ENCODE measurements around the gene RPGRIP1L. TPM values are rescaled to one million over a fixed set of nuclear protein-coding genes. Genes with fewer than 3 reads are reported as not detected.

The RPGRIP1L gene
- total and polyA plus RNA-seq, 2 donors from 2014 or later = 4.3 to 10.2 TPM

DNA sequence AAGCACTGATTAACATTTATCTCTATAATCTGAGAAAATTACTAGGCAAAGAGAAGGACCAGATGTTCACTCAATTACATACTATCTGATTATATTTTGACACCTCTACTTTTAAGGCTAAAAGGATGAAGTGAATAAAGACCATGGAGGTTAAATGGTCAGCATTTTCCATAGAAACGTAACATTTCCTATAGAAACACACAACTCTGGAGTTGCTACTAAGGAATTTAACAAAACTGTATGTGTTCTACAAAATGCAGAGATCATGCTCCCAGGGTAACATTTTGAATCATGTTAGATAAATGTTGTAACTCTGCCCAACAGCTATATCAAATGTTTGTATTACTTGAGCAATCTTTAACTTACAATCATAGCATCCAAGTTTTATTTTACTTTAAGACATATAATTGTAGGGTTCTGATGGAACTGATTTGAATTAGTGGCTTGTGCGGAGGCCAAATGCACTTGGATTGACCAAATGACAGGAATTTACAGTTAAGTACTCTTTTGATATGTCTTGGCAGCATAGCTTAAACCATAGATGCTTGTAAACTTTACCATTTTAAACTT lies 97.7 kb downstream of the RPGRIP1L start:
- Histone ChIP-seq H3K9me3 (ENCODE audit: control insufficient read depth in 2 of 3, insufficient read depth in 1 of 3, low read length in 3 of 3) (no peaks in the 10 kb centered on the region), H3K4me1 (ENCODE audit: control insufficient read depth in 2 of 3, insufficient read depth in 2 of 3, low read depth in 1 of 3, low read length in 3 of 3) (no peaks in the 10 kb centered on the region), H3K4me3 (ENCODE audit: low read length in 3 of 3) (no peak overlapping the region), H3K9ac (ENCODE audit: low read length in 3 of 3) (no peak overlapping the region), H3K36me3 (ENCODE audit: control insufficient read depth in 2 of 3, insufficient read depth in 3 of 3, low read length in 3 of 3) (no peaks in the 10 kb centered on the region), H3K27me3 (ENCODE audit: control insufficient read depth, insufficient read depth, low read length) (no peaks in the 10 kb centered on the region), H3K27ac (ENCODE audit: low read depth in 2 of 2, low read length in 2 of 2) (no peak overlapping the region)
- peak in 2 of 5 donors; percentile 9 to 34 for DNase-seq
- TF ChIP-seq, protein P1, sequence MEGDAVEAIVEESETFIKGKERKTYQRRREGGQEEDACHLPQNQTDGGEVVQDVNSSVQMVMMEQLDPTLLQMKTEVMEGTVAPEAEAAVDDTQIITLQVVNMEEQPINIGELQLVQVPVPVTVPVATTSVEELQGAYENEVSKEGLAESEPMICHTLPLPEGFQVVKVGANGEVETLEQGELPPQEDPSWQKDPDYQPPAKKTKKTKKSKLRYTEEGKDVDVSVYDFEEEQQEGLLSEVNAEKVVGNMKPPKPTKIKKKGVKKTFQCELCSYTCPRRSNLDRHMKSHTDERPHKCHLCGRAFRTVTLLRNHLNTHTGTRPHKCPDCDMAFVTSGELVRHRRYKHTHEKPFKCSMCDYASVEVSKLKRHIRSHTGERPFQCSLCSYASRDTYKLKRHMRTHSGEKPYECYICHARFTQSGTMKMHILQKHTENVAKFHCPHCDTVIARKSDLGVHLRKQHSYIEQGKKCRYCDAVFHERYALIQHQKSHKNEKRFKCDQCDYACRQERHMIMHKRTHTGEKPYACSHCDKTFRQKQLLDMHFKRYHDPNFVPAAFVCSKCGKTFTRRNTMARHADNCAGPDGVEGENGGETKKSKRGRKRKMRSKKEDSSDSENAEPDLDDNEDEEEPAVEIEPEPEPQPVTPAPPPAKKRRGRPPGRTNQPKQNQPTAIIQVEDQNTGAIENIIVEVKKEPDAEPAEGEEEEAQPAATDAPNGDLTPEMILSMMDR (IDR thresholded peaks at IDR 0.05; ENCODE audit: borderline replicate concordance, extremely low read depth, insufficient read depth) = no peak
- FAIRE-seq = no peak
- intact Hi-C loops (cut with DNase I) = no loop called here

DNA sequence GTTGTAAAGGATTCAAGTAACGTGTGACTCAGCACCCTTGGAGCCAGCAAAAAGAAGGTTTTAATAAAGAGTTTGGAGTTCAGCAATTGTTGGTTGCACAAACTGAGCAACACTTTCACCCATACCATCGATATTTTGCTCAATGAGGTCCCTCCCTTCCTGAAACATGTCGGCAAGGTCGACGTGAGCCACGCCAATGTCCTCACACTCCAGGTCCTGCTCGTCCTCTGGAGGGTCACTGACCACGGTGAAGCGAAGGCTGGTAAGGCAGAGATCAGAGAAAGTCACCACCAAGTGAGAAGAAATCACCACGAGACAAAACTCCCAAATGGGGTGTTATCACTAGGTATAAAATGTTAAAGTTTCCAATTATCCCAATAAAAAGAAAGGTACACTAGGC lies 98.3 kb downstream of the RPGRIP1L start:
- intact Hi-C loops (cut with DNase I) = no loop called here
- H3K27me3 ChIP-seq (ENCODE audit: control insufficient read depth, insufficient read depth, low read length) = no peaks in the 10 kb centered on the region
- no peaks in the 10 kb centered on the region for H3K4me1 ChIP-seq (ENCODE audit: control insufficient read depth in 2 of 3, insufficient read depth in 2 of 3, low read depth in 1 of 3, low read length in 3 of 3)
- H3K9ac ChIP-seq (ENCODE audit: low read length in 3 of 3) = no peak overlapping the region
- no peak for DNase-seq
- TF ChIP-seq, protein P1 (IDR thresholded peaks at IDR 0.05; ENCODE audit: borderline replicate concordance, extremely low read depth, insufficient read depth) = no peak
- no peaks in the 10 kb centered on the region for H3K9me3 ChIP-seq (ENCODE audit: control insufficient read depth in 2 of 3, insufficient read depth in 1 of 3, low read length in 3 of 3)
- no peak overlapping the region for H3K4me3 ChIP-seq (ENCODE audit: low read length in 3 of 3)
- FAIRE-seq = no peak
- H3K36me3 ChIP-seq (ENCODE audit: control insufficient read depth in 2 of 3, insufficient read depth in 3 of 3, low read length in 3 of 3) = no peaks in the 10 kb centered on the region
- H3K27ac ChIP-seq (ENCODE audit: low read depth in 2 of 2, low read length in 2 of 2) = no peak overlapping the region

DNA sequence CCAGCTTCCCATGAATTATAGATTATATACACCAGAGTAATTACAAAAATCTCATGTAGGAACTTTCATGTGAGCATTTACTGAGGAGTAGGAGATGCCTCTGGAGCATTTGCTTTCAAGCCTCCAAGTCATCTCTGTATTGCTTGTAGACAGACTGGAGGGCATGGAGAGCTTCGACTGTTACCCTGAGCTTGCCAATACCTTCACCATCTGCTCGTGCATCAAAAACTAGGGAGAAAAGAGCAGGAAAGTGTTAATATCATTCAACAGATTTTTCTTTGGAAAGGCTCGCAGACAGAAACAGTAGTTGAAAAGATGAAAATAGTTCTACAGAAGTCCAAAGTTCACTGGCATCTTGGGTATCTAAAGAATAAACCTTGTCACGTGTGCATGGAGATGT lies 101.7 kb downstream of the RPGRIP1L start:
- intact Hi-C loops (cut with DNase I) = no loop called here
- no peaks in the 10 kb centered on the region for H3K9me3 ChIP-seq (ENCODE audit: control insufficient read depth in 2 of 3, insufficient read depth in 1 of 3, low read length in 3 of 3)
- H3K36me3 ChIP-seq (ENCODE audit: control insufficient read depth in 2 of 3, insufficient read depth in 3 of 3, low read length in 3 of 3) = no peaks in the 10 kb centered on the region
- H3K27me3 ChIP-seq (ENCODE audit: control insufficient read depth, insufficient read depth, low read length) = no peaks in the 10 kb centered on the region
- DNase-seq = no peak
- no peak overlapping the region for H3K9ac ChIP-seq (ENCODE audit: low read length in 3 of 3)
- TF ChIP-seq, protein P1 (IDR thresholded peaks at IDR 0.05; ENCODE audit: borderline replicate concordance, extremely low read depth, insufficient read depth) = no peak
- no peaks in the 10 kb centered on the region for H3K4me1 ChIP-seq (ENCODE audit: control insufficient read depth in 2 of 3, insufficient read depth in 2 of 3, low read depth in 1 of 3, low read length in 3 of 3)
- H3K27ac ChIP-seq (ENCODE audit: low read depth in 2 of 2, low read length in 2 of 2) = no peak overlapping the region
- no peak for FAIRE-seq
- H3K4me3 ChIP-seq (ENCODE audit: low read length in 3 of 3) = no peak overlapping the region

DNA sequence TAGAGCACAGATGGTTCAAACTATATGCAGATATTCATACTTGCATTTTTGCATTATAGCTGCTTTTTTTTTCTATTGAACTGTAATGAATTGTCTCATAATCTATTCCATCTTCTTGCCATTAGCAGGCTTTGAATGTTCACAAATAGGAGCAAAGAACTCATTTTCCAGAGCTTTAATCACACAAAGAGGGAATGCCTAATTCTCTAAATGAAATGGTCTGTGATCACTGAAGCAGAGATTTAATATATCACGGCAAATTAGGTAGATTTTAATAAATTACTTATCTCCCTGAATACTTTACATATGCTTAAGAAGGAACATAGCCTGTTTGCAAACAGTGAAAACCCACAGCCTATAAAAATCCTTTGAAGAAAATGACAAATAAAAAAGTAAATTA lies 103.0 kb downstream of the RPGRIP1L start:
- no peaks in the 10 kb centered on the region for H3K27me3 ChIP-seq (ENCODE audit: control insufficient read depth, insufficient read depth, low read length)
- H3K4me3 ChIP-seq (ENCODE audit: low read length in 3 of 3) = no peak overlapping the region
- H3K9ac ChIP-seq (ENCODE audit: low read length in 3 of 3) = no peak overlapping the region
- FAIRE-seq (no peak), DNase-seq (no peak)
- no peaks in the 10 kb centered on the region for H3K9me3 ChIP-seq (ENCODE audit: control insufficient read depth in 2 of 3, insufficient read depth in 1 of 3, low read length in 3 of 3)
- no peaks in the 10 kb centered on the region for H3K36me3 ChIP-seq (ENCODE audit: control insufficient read depth in 2 of 3, insufficient read depth in 3 of 3, low read length in 3 of 3)
- no peaks in the 10 kb centered on the region for H3K4me1 ChIP-seq (ENCODE audit: control insufficient read depth in 2 of 3, insufficient read depth in 2 of 3, low read depth in 1 of 3, low read length in 3 of 3)
- H3K27ac ChIP-seq (ENCODE audit: low read depth in 2 of 2, low read length in 2 of 2) = no peak overlapping the region
- intact Hi-C loops (cut with DNase I) = no loop called here
- TF ChIP-seq, protein P1 (IDR thresholded peaks at IDR 0.05; ENCODE audit: borderline replicate concordance, extremely low read depth, insufficient read depth) = no peak
